GM23248 (cell line): ENCODE data around the gene TIGD1.

Experiments used
- EZH2 ChIP-seq: fragments of 200-600 bp; sonication (generic); IDR thresholded peaks from 2 replicates; pipeline ENCODE4 v1.6.1; 2018; ENCODE audit warnings: antibody characterized with exemption, mild to moderate bottlenecking; ENCODE audit not compliant: insufficient read depth, poor library complexity, severe bottlenecking
- EZH2phosphoT487 ChIP-seq: fragments of 200-600 bp; sonication (generic); IDR thresholded peaks from 2 replicates; pipeline ENCODE4 v1.6.1; 2018; ENCODE audit warnings: antibody characterized with exemption, moderate library complexity, mild to moderate bottlenecking, low read depth; ENCODE audit not compliant: insufficient read depth

- TF ChIP-seq EZH2, result no peak
- no peak for TF ChIP-seq EZH2phosphoT487
Observed at GRCh38 chr2:232541195-232541960, 9.0 kb downstream of the TIGD1 start.
